Activated effector memory CD4-positive, alpha-beta T cell treated with Interleukin-2 at 50 U/mL for 16 hours (primary cell): ENCODE results near the gene PARP12.

Experiments used
- DNase-seq: peaks from one replicate; pipeline ENCODE4 v3.0.0-alpha.2; 2020

Gene PARP12

DNA sequence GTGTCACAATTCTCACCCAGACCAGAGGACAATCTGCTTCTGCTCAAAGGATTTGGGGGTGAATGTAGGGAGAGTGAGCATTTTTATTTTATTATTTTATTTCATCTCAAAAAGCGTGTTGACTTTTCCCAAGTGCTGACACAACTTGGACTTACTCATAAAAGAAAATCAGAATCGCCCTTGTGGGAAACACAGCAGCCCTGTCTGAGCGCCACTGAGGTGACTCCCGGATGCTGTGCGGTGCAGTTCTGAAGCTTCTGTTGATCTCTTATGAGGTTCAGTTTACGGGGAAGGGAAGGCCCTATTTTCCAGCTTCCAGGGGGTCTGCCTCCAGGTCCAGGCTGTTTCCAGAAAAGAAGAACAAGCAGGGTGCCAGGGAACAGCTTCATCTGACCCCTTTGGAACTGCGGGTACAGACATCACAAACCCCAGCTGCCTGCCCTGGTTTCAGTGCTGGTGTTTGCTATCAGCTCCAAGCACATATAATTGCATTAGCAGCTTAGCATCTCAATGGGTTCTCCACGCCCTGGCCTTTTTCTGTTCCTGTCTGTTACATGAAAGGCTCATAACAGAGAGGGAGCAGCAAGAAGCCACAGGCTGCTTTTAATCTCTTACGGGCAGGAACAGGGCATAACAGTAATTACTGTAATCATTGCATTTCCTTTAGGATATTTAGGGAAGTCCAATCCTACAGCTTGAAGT is 52.4 kb downstream of the PARP12 start:
- DNase-seq = no peak

GRCh38 chr7:140009735-140010134 is 53.0 kb downstream of the PARP12 start:
- no peak for DNase-seq

GRCh38 chr7:140008755-140009610 is 53.8 kb downstream of the PARP12 start:
- DNase-seq = no peak

DNA sequence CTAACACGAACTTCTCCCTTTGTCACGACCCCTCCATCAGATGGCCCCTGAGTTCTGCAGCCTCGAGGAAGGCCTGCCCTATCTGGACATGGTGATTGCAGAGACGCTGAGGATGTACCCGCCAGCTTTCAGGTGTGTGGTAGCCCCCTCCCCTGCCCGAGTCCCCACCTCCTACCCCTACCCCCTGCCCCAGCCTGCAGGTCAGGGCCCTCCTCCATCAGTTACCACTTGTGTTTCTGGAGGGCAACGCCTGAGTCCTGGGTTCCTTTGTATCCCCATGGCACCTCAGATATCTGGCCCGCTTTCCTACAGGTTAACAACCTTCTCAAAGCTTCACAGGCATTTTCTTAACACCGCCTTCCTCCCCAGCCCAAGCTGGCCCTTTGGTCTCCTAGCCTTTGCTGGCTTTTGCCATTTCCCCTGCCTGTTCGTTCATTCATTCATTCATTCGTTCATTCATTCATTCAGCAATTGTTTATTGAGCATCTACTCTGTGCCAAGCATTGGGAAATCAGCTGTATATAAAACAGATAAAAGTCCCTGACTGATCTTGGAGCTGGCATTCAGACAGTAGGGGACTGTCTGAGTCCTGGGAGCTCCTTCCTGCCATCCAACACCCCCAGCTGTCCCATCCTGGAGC is 55.6 kb downstream of the PARP12 start:
- DNase-seq = no peak

DNA sequence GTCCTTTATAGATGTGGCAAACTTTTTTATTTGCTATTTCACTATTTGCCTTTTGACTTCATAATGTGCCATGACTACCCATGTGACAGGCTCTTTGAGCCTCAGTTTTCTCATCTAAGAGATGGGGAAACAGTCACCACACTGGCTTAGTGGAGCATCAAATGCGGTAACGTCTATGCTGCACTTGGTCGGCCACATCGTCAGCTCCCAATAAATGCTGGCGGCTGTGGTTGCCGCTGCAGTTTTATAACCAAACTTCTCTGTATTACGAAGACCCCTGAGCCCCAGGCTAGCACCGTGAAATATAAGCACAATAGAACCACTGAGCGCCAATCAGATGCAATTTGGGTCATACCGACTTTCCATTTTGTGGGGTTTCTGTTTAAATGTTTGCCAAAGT is 56.2 kb downstream of the PARP12 start:
- DNase-seq = no peak

GRCh38 chr7:140005754-140006503 is 56.8 kb downstream of the PARP12 start:
- no peak for DNase-seq

GRCh38 chr7:140005341-140005740 is 57.4 kb downstream of the PARP12 start:
- no peak for DNase-seq

DNA sequence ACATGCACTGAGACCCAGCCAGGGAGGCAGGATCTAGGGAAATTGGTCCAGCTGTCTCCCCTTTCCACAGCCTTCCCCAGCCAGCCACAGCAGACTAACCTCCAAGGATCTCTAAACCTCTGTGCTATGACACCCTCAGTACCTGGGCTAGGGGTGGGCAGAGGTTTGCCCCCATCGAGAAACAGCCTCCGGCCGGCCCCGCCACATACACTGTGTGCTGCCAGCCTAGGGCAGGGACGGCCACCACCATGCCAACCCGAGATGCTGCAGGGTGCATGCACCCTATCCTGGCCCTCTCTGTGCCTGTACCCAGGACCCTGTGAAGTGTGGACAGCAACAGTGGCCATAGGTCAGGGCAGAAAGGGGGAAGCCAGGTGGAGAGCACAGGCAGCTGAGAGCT is 58.1 kb downstream of the PARP12 start:
- no peak for DNase-seq

GRCh38 chr7:140003913-140004382 is 58.8 kb downstream of the PARP12 start:
- no peak for DNase-seq

GRCh38 chr7:140000666-140001268 is 62.0 kb downstream of the PARP12 start:
- no peak for DNase-seq

DNA sequence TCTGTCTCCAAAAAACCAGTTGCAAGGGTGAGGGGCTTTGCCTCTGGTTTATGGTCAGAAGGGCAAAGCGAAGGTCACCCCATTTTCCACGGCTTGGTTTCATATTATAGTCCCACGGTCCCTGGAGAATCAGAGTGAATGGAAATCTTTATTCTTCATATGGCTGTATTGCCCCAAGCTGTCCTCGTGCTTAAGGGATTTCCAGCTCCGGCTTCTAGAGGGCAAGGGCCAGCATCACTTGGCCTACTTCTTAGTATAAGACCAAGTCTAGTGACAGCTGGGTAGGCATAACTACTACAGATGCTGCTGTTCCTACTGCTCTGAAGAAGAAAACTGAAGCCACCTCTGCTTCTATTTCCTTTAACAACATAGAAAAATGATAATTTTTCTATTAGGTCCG is 63.2 kb downstream of the PARP12 start:
- no peak for DNase-seq

DNA sequence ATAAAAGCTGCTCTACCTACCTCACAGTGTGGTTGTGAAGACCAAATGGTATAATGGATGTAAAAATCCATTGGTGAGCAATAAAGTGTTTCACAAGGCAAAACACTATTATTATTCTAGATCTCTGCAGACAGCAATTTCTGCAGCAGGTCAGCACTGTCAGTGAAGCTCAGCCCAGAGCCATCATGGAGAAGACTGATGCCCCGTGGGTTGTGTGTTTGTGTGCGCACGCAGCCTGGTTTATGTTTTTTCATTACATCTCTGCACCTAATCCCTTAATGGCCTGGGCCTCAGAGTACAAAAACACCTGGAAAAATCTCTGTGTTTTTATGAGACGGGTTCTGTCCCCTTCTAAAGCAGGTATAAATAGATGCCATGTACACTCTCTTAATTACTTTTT is 64.2 kb downstream of the PARP12 start:
- no peak for DNase-seq

GRCh38 chr7:139995017-139995915 is 67.5 kb downstream of the PARP12 start:
- no peak for DNase-seq

- DNase-seq = no peak
These were observed 68.4 kb downstream of the PARP12 start for GRCh38 chr7:139994356-139994755.

DNA sequence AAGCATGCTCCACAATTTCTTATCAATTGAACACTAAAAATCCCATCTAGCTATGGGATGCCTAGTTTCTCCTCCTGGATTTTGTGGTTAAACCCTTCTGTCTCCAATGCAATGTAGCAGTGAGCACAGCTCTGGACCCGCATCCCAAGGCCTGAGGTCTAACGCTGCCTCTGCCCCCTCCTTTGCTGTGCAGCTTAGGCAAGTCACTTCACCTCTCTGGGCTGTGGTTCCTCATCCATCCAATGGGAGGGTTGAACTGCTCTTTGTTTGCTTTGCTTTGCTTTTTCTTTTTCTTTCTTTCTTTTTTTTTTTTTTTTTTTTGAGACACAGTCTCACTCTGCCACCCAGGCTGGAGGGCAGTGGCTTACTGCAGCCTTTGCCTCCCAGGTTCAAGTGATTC is 69.2 kb downstream of the PARP12 start:
- DNase-seq = no peak

DNA sequence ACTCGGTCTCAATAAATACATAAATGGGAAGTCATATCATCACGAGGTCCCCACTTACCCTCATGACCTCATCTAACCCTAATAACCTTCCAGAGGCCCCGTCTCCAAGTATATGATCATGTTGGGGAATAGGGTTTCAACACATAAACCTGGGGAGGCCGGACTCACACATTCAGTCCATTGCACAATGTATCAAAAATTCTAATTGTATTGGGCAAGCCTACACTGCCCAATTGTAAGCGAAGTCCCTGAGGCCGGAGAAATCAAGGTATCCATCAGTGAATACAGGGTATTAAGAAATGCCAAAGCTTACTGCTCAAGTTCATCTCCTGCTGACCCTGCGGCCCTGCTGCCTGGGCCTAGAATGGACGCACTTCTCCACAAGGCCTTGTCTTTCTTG is 69.6 kb downstream of the PARP12 start:
- no peak for DNase-seq

DNA sequence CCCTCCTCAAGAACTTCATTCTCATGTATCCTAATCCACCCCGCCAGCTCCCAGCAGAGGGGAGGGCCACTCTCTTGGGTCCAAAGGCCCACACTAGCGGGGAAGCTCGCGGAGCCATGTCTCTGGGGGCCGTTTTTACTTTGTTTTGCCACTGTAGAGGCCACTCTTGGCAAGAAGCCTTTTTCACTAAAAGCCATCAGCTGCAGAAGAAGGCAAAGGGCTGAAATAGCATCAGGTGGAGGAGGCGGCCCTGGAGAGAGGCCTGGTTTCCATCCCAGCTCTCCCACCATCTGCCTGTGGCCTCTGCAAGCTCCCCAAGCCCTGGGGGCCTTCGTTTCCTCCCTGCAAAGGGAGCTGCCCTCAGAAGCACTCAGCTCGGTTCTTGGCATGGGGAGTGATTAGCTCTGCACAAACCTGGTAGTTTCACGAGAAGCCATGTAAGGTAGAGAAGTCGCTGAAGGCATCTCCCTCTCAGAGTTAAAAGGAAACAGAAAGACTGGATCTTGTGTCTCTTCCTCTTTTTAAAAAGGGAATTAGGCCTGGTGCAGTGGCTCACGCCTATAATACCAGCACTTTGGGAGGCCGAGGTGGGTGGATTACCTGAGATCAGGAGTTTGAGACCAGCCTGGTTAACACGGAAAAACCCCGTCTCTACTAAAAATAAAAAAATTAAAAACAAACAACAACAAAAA is 70.3 kb downstream of the PARP12 start:
- no peak for DNase-seq

GRCh38 chr7:139991911-139992310 is 70.8 kb downstream of the PARP12 start:
- no peak for DNase-seq

GRCh38 chr7:139991269-139991666 is 71.5 kb downstream of the PARP12 start:
- no peak for DNase-seq

GRCh38 chr7:139990571-139991268 is 72.0 kb downstream of the PARP12 start:
- DNase-seq = no peak
